ENCODE measurements around the gene PIKFYVE.

GRCh38 chr2:208358758-208359631, 92.9 kb downstream of the PIKFYVE start:
- no peak for TF ChIP-seq CTCF (IDR thresholded peaks at IDR 0.05)
- no peak for TF ChIP-seq POLR2A (IDR thresholded peaks at IDR 0.05)

Measured in breast epithelium (tissue), 3 donors.